T follicular helper cell (primary cell): Measurements from ENCODE around the gene DOP1A.
A peak's percentile ranks its signal among the peaks of the same experiment; 100 is the strongest.

ENCODE experiments used
- DNase-seq: peaks from one replicate; pipeline ENCODE4 v3.0.0-alpha.2; 2020; ENCODE audit warnings: low read depth

Gene DOP1A

DNA sequence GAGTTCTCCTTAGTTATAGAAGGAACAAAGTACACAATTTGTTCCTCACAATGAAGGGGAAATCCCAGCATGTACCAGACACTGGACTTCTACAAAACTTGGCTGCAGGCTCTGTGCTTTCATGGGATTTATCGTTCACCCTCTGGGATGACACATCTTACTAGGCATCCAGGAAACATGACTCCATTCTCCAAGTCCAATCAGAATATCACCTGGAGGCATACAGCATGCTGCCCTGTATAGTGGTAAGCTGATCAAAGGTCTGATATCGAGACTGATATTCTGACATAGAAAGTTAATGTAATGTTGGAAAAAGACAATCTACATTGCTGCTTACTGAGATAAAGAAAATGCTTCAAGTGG lies 132.4 kb downstream of the DOP1A start:
- no peak for DNase-seq

DNA sequence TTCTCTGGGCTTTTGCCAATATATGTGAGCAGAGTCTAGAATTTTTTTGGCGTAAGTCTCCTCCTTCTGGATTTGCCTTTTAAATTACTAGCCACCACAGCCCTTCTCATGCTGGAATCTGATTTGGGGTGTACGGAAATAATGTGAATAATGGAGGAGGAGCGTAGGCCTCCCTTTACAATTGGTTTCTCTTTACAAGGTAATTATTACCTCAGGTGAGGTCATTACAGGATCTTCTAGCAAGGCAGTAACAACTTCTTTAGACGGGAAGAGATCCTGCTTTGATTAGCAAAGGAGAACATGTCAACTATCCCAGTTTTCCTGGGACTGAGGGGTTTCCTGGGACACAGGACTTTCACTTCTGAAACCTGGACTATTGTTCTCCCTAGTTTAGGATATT lies 134.6 kb downstream of the DOP1A start:
- no peak for DNase-seq

DNA sequence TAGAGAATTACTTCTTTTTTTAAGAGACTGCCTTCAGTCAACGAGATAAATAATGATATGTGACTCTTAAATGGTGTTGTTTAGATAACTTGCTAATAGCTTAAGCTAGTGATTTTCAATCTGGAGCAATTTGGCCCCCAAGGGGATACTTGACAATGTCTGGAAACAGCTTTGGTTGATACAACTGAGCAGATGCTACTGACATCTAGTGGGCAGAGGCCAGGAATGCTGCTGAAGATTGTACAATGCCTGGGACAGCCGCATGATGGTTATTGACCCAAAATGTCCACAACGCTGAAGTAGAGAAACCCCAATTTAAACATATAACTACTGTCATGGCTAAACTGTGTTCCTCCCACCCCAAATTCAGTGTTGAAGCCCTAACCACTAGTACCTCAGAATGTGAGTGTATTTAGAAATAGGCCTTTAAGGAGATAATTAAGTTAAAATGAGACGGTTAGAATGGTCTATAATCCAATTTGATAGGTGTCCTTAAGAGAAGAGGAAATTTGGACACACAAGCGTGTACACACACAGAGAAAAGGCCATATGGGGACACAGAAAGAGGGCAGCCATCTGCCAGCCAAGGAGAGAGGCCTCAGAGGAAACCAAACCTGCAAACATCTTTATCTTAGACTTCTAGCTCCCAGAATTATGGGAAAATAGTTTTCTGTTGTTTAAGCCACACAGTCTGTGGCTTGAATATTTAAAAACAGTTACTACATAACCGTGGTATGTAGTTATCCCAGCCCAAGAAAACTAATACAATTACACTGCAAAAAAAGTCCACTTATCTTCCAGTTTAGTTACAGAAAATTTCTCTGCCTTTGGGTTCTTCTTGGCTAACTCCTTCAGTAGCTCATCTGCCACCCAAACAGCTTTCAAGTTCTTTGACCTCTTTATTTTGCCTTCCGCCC lies 147.9 kb downstream of the DOP1A start:
- DNase-seq, result peak; percentile 15

DNA sequence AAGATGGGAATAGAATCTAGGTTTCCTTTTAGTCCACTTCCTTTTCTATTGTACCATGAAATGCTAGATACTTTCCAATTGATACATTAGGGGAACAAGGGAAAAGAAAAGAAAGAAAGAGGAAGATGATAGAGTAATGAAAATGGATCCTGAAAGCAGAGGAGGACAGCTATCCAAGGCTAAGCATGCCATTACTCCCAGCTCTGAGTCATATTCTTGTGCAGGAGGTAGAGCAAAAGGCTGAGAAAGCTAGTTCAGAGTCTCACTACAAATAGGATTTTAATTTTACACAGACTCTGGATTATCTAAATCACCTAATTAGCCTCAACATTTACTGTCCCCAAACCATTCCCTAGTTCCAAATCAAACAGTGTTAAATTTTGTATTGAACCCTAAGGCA lies 149.3 kb downstream of the DOP1A start:
- no peak for DNase-seq
